Astrocyte (in vitro differentiated cells and primary cell): ENCODE results near the gene PARD3B. TPM values are rescaled to one million over a fixed set of nuclear protein-coding genes. Genes with fewer than 3 reads are reported as not detected.

Source experiments
- DNase-seq: peaks from one replicate; pipeline ENCODE4 v3.0.0-alpha.2; 2010; ENCODE audit warnings: low read depth
- FAIRE-seq: peaks from 2 replicates; lab custom pipeline; 2011; peaks lifted over from hg19 to GRCh38; lab: Jason Lieb, UNC
- H2AFZ ChIP-seq: 2 replicates; pipeline ENCODE4 v1.6.0; 2012; ENCODE audit warnings: low read depth, low read length, inconsistent platforms
- H3K27ac ChIP-seq: 2 replicates; pipeline ENCODE4 v1.5.1; 2011; ENCODE audit warnings: low read depth, low read length, inconsistent platforms
- H3K27me3 ChIP-seq: 2 replicates; pipeline ENCODE4 v1.6.0; 2011; ENCODE audit warnings: low read length, inconsistent platforms; ENCODE audit not compliant: insufficient read depth
- H3K36me3 ChIP-seq: 2 replicates; pipeline ENCODE4 v1.5.1; 2011; ENCODE audit warnings: low read length, inconsistent platforms; ENCODE audit not compliant: insufficient read depth
- H3K4me1 ChIP-seq: 2 replicates; pipeline ENCODE4 v1.5.1; 2011; ENCODE audit warnings: low read length, inconsistent platforms; ENCODE audit not compliant: insufficient read depth
- H3K4me2 ChIP-seq: 2 replicates; pipeline ENCODE4 v1.6.0; 2012; ENCODE audit warnings: low read length, inconsistent platforms
- H3K4me3 ChIP-seq: 2 replicates; pipeline ENCODE4 v1.5.1; 2011; ENCODE audit warnings: low read depth, mild to moderate bottlenecking, low read length, inconsistent platforms; ENCODE audit not compliant: insufficient read depth
- H3K79me2 ChIP-seq: 2 replicates; pipeline ENCODE4 v1.6.0; 2012; ENCODE audit warnings: mild to moderate bottlenecking, low read length, inconsistent platforms; ENCODE audit not compliant: insufficient read depth
- H3K9ac ChIP-seq: 2 replicates; pipeline ENCODE4 v1.6.0; 2012; ENCODE audit warnings: mild to moderate bottlenecking, low read length, inconsistent platforms
- H3K9me3 ChIP-seq: 2 replicates; pipeline ENCODE4 v1.5.1; 2012; ENCODE audit warnings: low read depth, mild to moderate bottlenecking, low read length, inconsistent platforms; ENCODE audit not compliant: insufficient read depth
- H4K20me1 ChIP-seq: 2 replicates; pipeline ENCODE4 v1.6.0; 2012; ENCODE audit warnings: low read length, inconsistent platforms; ENCODE audit not compliant: insufficient read depth
- H3K27ac Mint-ChIP-seq: one replicate; pipeline ENCODE4 v1.8.0; 2021; ENCODE audit warnings: mild to moderate bottlenecking, mixed read lengths; ENCODE audit not compliant: unreplicated experiment
- H3K27me3 Mint-ChIP-seq: one replicate; pipeline ENCODE4 v1.8.0; 2021; ENCODE audit warnings: low read depth, mixed read lengths; ENCODE audit not compliant: unreplicated experiment
- H3K36me3 Mint-ChIP-seq: one replicate; pipeline ENCODE4 v1.8.0; 2021; ENCODE audit warnings: low read depth, mixed read lengths; ENCODE audit not compliant: unreplicated experiment
- H3K4me1 Mint-ChIP-seq: one replicate; pipeline ENCODE4 v1.8.0; 2021; ENCODE audit warnings: low read depth, mixed read lengths; ENCODE audit not compliant: unreplicated experiment
- H3K4me3 Mint-ChIP-seq: one replicate; pipeline ENCODE4 v1.8.0; 2021; ENCODE audit warnings: mild to moderate bottlenecking, moderate library complexity, mixed read lengths; ENCODE audit not compliant: unreplicated experiment
- H3K9me3 Mint-ChIP-seq: one replicate; pipeline ENCODE4 v1.8.0; 2021; ENCODE audit warnings: mild to moderate bottlenecking, mixed read lengths; ENCODE audit not compliant: unreplicated experiment
- EZH2 ChIP-seq: IDR thresholded peaks from 2 replicates; pipeline ENCODE4 v1.6.1; 2012; ENCODE audit warnings: mild to moderate bottlenecking, low read length, inconsistent platforms; ENCODE audit not compliant: insufficient read depth
- total RNA-seq: library from RNA; stranded (reverse); gene quantifications from 2 replicates; pipeline ENCODE4 v1.2.1, GENCODE V29; 2021
- TF ChIP-seq, protein P1 (sequence below): IDR thresholded peaks from 2 replicates; pipeline ENCODE4 v1.5.1; 2011; ENCODE audit warnings: low read depth, mild to moderate bottlenecking, inconsistent platforms, low read length, moderate library complexity; ENCODE audit not compliant: insufficient read depth

PARD3B gene
- total RNA-seq, 1 donor from 2014 or later: 6.5 TPM

DNA sequence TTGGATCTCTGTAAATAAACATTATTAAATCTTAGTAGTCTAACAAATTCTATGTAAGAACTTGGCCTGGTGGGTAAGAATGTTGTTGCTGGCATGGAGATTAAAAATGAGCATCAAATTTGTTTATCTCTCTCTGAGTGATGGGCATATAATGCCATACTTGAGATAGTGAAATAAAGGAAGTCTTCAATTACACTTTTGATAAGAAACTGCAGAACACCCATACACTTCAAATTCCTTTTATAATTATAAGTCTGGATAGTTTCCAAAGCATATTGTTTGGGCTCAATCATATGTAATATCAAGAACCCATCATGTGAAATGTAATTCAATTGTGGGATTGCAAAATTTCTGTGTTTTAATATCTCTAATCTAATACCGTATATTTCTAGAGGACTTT is 47.4 kb upstream of the PARD3B start:
- no peaks in the 10 kb centered on the region for H3K36me3 ChIP-seq
- Mint-ChIP-seq H3K27ac (no peak overlapping the region), H3K9me3 (no peaks in the 10 kb centered on the region), H3K27me3 (peaks cover 2% of the 10 kb centered on the region), H3K36me3 (no peaks in the 10 kb centered on the region), H3K4me3 (no peak overlapping the region), H3K4me1 (no peaks in the 10 kb centered on the region)
- no peak overlapping the region for H2AFZ ChIP-seq
- H3K9ac ChIP-seq: no peak overlapping the region
- no peaks in the 10 kb centered on the region for H3K9me3 ChIP-seq
- no peaks in the 10 kb centered on the region for H3K79me2 ChIP-seq
- no peaks in the 10 kb centered on the region for H3K4me1 ChIP-seq
- DNase-seq (no peak), FAIRE-seq (no peak)
- H3K4me3 ChIP-seq: no peak overlapping the region
- no peaks in the 10 kb centered on the region for H3K27me3 ChIP-seq
- H3K27ac ChIP-seq: no peak overlapping the region
- no peaks in the 10 kb centered on the region for H4K20me1 ChIP-seq
- H3K4me2 ChIP-seq: no peak overlapping the region
- TF ChIP-seq EZH2: no peak
- TF ChIP-seq, protein P1, sequence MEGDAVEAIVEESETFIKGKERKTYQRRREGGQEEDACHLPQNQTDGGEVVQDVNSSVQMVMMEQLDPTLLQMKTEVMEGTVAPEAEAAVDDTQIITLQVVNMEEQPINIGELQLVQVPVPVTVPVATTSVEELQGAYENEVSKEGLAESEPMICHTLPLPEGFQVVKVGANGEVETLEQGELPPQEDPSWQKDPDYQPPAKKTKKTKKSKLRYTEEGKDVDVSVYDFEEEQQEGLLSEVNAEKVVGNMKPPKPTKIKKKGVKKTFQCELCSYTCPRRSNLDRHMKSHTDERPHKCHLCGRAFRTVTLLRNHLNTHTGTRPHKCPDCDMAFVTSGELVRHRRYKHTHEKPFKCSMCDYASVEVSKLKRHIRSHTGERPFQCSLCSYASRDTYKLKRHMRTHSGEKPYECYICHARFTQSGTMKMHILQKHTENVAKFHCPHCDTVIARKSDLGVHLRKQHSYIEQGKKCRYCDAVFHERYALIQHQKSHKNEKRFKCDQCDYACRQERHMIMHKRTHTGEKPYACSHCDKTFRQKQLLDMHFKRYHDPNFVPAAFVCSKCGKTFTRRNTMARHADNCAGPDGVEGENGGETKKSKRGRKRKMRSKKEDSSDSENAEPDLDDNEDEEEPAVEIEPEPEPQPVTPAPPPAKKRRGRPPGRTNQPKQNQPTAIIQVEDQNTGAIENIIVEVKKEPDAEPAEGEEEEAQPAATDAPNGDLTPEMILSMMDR: no peak

DNA sequence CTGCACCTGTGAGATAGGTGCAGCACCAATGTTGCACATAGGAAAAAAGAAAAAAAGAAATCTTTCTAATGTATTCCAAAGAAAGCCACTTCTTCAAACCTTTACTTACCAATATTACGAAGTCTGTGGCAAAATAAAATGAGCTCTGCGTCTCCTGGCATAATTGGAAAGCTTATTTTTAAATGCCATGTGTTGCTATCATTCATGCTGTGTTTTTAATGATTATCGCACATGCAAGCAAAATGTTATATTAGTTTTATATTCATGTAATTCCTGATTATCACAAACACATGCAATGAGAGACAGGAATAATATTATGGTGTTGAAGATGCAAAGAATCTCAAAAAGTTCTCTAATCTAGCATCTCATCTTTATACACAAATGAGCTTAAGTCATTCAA is 47.0 kb upstream of the PARD3B start:
- H3K4me3 Mint-ChIP-seq: no peak overlapping the region
- no peaks in the 10 kb centered on the region for H3K9me3 ChIP-seq
- no peak for FAIRE-seq

DNA sequence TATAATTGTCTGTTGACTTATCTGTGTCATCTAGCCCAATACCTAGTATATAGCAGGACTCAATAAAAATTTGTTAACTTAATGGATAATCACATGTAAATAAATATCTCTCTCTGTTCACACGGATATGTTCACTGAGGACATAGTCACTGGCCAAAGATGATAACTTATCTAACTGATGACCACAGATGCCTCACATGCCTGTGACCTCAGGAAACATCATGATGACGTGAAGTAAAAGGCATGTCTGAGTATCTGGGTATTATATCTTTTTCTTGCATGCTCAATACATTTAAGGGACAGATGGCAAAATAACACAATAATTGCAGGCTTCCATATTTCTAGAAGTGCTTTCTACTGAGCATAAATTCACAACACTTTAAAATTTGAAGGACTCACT is 41.4 kb upstream of the PARD3B start:
- H3K9me3 Mint-ChIP-seq: no peaks in the 10 kb centered on the region
- H3K9me3 ChIP-seq: no peaks in the 10 kb centered on the region
- H3K4me3 ChIP-seq: no peak overlapping the region
- H3K36me3 Mint-ChIP-seq: no peaks in the 10 kb centered on the region
- H4K20me1 ChIP-seq: no peaks in the 10 kb centered on the region
- no peak overlapping the region for H3K27ac ChIP-seq
- no peak for TF ChIP-seq EZH2
- TF ChIP-seq, protein P1: no peak
- no peak overlapping the region for H3K4me3 Mint-ChIP-seq
- H3K27me3 ChIP-seq: no peaks in the 10 kb centered on the region
- DNase-seq (peak; percentile 22), FAIRE-seq (no peak)
- no peak overlapping the region for H3K9ac ChIP-seq
- no peak overlapping the region for H2AFZ ChIP-seq
- peaks cover 3% of the 10 kb centered on the region for H3K4me1 Mint-ChIP-seq
- H3K27me3 Mint-ChIP-seq: peaks cover 2% of the 10 kb centered on the region
- no peaks in the 10 kb centered on the region for H3K36me3 ChIP-seq
- no peak overlapping the region for H3K27ac Mint-ChIP-seq
- no peaks in the 10 kb centered on the region for H3K79me2 ChIP-seq
- H3K4me2 ChIP-seq: no peak overlapping the region
- peaks cover 4% of the 10 kb centered on the region for H3K4me1 ChIP-seq

More for the DNA sequence above, 47.0 kb upstream of the PARD3B start:
- Histone ChIP-seq H4K20me1 (no peaks in the 10 kb centered on the region), H3K27me3 (no peaks in the 10 kb centered on the region), H3K27ac (no peak overlapping the region), H3K4me1 (no peaks in the 10 kb centered on the region), H3K4me3 (no peak overlapping the region), H2AFZ (no peak overlapping the region), H3K36me3 (no peaks in the 10 kb centered on the region), H3K9ac (no peak overlapping the region), H3K79me2 (no peaks in the 10 kb centered on the region), H3K4me2 (no peak overlapping the region)
- TF ChIP-seq, protein P1: no peak
- no peak for TF ChIP-seq EZH2
- no peaks in the 10 kb centered on the region for H3K36me3 Mint-ChIP-seq
- H3K4me1 Mint-ChIP-seq: no peaks in the 10 kb centered on the region
- no peak for DNase-seq
- peaks cover 2% of the 10 kb centered on the region for H3K27me3 Mint-ChIP-seq
- H3K9me3 Mint-ChIP-seq: no peaks in the 10 kb centered on the region
- H3K27ac Mint-ChIP-seq: no peak overlapping the region
